Stimulated activated CD4-positive, alpha-beta T cell treated with anti-CD3 and anti-CD28 coated beads, Interleukin-4, amount 100 ng/mL, for 4 hours (primary cell): ENCODE results near the gene C9.
"Not testable (repeated sequence)": the region's sequence is repeated elsewhere in the genome, so short reads cannot be mapped to it uniquely, and the experiment has no call there.

Experiments used
- DNase-seq, 2 experiments: peaks; one replicate each; pipeline ENCODE4 v3.0.0-alpha.2; 2020

The C9 gene

GRCh38 chr5:39255406-39255805 is 108.9 kb downstream of the C9 start:
- no peak for DNase-seq

- no peak for DNase-seq
Observed at GRCh38 chr5:39254671-39255070, 109.6 kb downstream of the C9 start.

GRCh38 chr5:39253196-39253595 is 111.1 kb downstream of the C9 start:
- no peak for DNase-seq

DNA sequence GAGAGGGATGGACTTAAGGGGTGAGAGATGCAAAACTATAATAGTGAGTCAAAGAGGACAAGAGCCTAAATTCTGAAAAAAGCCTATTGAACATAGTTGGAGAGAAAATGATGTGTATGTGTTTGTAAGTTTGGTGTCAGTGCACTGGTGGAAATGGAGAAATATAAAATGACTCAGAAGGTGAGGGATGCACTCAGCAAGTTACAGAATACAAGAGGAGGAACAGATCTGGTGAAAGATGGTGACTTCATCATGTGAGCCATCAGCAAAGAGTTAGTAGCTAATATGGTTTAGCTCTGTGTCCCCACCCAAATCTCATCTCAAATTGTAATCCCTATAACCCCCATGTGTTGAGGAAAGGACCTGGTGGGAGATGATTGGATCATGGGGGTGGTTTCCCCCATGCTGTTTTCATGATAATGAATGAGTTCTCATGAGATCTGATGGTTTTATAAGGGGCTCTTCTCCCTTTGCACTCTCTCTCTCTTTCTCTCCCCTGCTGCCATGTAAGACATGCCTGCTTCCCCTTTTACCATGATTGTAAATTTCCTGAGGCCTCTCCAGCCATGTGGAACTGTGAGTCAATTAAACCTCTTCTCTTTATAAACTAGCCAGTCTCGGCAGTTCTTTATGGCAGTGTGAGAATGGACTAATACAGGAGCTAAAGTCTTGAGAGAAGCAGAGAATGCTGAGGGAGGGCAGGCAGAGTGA is 114.6 kb downstream of the C9 start:
- DNase-seq: no peak

DNA sequence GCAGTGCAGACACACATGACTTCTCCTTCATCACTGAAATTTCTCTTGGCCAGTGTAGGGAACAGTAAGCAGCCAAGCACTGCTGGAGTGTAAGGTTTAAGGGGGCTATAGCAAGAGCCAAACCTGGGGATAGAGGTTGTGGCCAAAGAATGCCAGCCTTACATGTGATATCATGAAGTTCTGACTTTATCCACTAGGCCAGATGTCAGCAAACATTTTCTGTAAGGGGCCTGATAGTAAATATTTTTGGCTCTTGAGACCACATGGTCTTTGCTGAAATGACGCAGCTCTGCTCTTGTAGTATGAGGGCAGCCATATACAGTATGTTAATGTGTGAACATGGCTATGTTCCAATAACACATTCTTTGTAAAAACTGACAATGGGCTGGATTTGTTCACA is 115.2 kb downstream of the C9 start:
- no peak for DNase-seq

DNA sequence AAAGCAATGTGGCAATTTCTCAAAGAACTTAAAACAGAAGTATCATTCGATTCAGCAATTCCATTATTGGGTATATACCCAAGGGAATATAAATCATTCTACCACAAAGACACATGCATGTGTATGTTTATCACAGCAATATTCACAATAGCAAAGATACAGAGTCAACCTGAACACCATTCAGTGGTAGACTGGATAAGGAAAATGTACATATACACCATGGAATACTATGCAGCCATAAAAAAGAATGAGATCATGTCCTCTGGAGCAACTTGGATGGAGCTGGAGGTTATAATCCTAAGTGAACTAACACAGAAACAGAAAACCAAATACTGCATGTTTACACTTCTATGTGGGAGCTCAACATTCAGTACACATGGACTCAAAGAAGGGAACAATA is 123.5 kb downstream of the C9 start:
- no peak for DNase-seq

- DNase-seq: no peak
Observed at GRCh38 chr5:39238366-39239105, 125.8 kb downstream of the C9 start.

- no peak for DNase-seq
Observed at GRCh38 chr5:39236718-39237117, 127.6 kb downstream of the C9 start.

DNA sequence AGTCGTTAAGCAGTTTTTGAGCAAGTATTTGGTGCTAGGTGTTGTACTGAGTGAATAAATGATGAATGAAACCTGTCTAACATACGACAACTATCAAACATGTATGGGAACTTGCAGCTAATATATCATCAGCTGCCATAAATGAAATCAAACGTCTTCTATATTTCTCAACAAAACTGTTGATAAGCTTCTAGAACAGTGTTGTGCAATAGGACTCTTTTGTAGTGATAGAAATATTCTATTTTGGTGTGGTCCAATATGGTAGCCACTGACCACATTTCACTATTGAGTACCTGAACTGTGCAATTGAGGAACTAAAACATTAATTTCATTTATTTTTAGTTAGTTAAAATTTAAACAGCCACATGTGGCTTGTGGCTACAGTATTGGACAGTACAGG is 128.6 kb downstream of the C9 start:
- no peak for DNase-seq

DNA sequence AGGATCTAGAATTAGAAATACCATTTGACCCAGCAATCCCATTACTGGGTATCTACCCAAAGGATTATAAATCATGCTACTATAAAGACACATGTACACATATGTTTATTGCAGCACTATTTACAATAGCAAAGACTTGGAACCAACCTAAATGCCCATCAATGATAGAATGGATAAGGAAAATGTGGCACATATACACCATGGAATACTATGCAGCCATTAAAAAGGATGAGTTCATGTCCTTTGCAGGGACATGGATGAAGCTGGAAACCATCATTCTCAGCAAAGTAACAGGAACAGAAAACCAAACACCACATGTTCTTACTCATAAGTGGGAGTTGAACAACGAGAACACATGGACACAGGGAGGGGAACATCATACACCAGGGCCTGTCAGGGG is 129.8 kb downstream of the C9 start:
- DNase-seq: not testable (repeated sequence)
